HG03520 (cell line): ENCODE measurements around the gene DCP1B.
A peak's percentile ranks its signal among the peaks of the same experiment; 100 is the strongest.

Experiments
- ATAC-seq: cut with Tn5 transposase; IDR thresholded peaks from one replicate; pipeline ENCODE4 v1.9.1; 2021; ENCODE audit warnings: mild to moderate bottlenecking, moderate library complexity; ENCODE audit not compliant: unreplicated experiment

DCP1B gene

DNA sequence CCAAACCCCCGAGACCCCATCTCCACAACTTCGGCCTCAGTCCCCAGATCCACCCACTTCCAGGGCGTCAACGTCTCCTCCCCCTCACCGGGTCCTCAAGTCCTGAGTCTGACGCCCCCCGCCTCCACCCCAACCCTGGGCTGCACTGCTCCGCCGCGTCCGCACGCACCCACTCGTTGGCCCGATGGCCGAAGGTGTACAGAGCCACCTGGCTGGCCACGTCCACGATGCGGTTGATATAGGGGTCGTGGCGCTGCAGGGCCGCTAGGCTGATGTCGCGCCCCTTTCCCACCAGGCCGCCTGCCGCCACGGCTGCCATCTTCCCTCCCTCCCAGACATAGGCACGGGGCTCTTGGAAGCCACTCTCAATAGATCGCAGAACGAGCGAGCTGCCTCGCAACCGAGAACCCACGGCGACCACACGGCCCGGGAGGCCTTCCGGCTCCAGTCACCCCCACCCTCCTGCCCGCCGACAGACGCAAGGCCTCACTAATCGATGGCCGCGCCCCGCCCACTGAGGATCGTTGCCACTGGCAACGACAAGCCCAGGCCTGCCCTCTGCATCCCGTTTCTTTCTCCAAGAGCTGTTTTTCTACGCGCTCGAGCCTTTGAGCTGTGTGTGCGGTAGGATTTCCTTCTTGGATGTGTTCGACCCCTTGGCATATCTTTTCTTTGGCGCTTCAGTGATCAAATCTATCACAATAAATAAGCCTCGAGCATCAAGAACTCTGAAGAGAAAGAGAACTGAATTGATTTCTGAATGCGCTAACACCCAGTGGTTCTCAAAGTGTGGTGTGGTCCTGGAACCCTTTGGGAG lies at the start of gene DCP1B:
DCP1B (minus strand) TSS at position 345 of the 817 bp plus-strand sequence; CDS start at position 319, 26 bp downstream.
- peak; percentile 87 for ATAC-seq

DNA sequence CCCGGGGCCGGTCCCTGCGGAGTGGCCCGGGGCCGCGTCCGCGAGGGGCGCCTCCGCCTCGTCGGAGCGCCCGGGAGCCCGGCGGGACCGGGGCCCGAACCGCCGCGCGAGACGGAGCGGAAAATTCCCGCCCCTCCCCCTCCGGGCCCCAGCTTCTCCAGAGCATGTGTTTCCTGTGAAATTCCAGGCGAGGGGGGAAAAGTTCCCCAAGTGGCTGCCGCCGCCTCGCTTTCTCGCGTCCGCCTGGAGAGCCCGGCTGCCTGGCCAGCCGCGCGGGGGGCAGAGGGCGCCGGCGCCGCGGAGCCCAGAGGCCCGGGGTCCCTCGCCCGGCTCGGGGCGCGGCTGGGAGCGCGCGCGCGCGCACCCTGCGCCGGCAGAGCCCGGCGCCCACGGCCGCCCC lies 49.4 kb upstream of the DCP1B start:
- no peak for ATAC-seq

- ATAC-seq, result no peak
These were observed 48.8 kb upstream of the DCP1B start, which contains the start of gene CACNA1C for GRCh38 chr12:2052826-2053678. Gene CACNA1C (plus strand): TSS chr12:2052987. CDS start chr12:2053563, 576 bp downstream.

DNA sequence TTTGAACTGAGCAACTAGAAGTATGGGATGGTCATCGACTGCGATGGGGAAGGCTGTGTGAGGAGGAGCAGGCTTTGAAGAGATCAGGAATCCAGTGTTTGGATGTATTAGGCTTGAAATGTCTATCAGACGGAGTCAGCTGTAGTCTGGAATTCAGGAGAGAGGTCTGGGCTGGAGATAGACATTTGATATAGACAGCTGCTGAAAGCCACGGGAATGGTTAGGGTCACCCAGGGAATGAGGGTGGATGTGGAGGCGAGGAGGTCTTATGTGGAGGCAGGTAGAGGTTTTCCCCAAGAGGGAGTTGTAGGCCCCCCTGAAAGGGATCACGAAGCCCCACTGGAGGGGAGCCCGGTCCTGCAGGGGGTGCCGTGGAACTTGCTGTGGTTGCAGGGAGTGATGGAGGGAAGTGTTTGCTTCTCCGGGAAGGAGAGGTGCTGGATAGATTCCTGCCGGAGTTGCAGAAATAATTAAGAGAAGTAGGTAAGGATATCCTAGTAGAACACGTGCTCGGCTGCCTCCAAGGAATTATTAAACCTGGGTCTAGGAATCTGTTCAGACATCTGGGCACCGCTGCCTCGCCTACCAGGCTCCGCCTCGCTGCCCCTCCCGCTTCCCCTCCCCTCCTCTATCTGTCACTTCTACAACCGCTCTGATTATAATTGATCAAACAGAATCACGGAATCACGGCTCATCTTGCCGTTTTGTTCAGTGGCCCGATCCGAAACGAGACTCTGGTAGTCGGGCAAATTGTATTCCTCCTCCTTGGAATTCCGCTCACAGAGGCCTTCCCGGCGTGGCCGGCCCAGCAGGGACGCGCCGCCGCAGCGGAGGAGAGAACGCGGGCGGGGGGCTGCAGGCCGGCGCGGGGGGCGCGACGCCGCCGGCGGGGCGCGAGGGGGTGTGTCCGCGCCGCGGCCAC lies 47.7 kb upstream of the DCP1B start:
- no peak for ATAC-seq

DNA sequence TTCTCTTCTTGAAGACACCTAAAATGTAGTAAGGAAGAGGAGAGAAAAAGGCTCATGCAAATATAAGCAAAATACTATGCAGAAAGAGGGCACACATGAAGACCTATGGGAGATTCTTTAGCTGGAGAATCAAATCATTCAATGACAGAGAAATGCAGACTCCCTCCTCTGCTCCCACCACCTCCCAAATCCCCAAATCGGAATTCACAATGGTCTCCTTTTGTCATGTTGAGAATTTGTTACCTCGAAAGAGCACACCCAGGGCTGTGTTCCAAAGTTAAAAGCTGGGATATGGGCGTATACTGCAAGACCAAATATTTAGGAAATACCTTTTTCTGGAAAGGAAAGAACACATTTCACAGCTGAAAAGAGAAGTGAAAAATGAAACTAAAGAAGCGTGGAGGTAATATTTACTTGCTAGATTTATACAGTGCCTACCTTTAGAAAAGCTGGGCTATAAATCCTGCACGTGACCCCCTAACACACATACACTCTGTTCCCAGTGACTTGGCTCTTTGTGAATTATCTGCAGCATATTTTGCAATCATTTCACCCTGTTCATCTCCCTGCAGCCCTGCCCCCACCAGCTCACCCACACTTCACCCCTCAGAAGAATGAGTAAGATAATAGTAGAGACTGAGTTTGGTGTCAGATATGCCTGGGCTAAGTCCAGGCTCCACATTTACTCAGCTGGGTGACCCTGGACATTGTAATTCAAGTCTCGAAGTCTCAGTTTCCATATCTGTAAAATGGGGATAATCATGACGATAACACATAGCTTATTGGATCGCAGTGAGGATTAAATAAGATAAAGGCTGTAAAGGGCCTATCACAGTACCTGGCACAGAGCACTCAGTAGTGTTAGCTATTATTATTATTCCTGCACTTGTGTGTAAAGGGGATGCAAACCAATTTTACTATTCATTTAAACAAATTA lies 45.6 kb upstream of the DCP1B start:
- ATAC-seq, result no peak

- ATAC-seq, result no peak
These were observed 43.5 kb upstream of the DCP1B start for GRCh38 chr12:2047752-2048151.

DNA sequence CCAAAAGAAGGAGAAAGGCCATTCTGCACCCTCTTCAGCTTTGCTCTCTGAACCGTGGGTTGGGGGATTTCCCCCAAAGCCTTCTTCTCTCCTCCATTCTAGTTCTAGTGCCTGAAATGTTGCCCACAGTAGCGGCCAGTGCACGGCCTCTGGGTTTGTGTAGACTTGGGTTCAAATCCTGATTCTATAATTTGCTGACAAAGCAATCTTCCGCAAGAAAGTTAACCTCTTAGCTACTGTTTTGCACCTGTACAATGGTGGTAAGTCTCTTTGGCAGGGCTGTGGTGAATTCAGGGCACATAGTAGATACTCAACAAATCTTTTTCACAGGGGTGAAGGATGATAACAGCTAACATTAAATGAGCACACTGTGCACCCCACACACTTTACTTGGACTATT lies 42.7 kb upstream of the DCP1B start:
- no peak for ATAC-seq

- no peak for ATAC-seq
These were observed 39.9 kb upstream of the DCP1B start for GRCh38 chr12:2044165-2044564.

DNA sequence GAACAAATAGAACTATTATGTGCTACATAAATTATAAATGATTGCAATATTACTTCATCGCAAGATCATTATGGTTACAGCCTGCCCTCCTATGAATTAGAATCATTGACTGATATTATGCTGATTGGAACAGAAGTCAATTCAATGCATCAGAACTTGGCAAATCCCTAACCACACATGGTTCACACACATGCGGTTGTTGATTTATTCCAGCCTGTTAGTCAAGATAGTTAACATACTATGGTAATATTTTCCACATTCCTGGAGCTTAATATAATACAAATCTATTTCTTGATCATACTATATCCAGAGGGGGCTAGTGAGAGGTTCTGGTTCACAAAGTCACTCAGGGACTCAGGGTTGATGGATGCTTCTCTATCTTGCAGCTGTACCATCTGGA lies 38.8 kb upstream of the DCP1B start:
- ATAC-seq, result no peak

GRCh38 chr12:2039034-2039433 lies 34.8 kb upstream of the DCP1B start:
- no peak for ATAC-seq

- ATAC-seq, result no peak
These were observed 31.3 kb upstream of the DCP1B start for GRCh38 chr12:2035431-2036055.

GRCh38 chr12:2034633-2035430 lies 30.6 kb upstream of the DCP1B start:
- no peak for ATAC-seq

DNA sequence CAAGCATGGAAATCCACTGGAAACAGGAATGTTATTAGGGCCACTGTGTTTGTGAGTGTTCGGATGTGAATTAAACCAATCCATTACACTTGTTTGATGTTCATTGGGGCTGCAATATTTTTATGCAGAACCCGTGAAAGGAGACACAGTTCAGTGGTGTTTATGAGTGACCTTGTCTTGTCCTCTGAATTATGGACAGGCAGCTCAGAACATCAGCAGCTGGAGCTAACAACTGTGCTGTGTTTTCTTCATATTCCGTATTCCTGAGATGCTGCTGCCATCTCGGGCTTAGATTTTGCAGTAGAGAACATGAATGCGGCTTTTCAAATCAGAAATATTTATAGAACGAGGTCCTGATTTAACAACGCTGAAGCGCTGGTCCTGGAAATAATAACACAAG lies 28.2 kb upstream of the DCP1B start:
- no peak for ATAC-seq

DNA sequence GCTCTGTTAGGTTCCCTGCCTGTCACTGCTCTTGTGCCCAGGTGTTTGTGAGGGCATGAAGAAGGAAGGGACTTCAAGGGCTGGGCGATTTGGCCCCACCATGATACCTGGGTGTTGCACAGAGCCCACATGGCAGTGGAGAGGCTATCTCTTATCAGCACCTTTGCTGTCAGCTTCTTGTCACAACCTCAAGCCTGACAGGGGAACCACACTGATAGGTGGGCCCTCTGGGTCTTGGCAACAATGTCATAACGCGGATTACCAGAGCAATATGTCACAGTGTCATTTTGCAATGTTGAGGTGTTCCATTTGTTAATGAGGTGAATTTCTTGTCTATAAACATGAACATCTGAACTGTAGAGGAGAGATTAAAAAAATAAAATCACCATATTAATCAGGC lies 25.6 kb upstream of the DCP1B start:
- no peak for ATAC-seq

DNA sequence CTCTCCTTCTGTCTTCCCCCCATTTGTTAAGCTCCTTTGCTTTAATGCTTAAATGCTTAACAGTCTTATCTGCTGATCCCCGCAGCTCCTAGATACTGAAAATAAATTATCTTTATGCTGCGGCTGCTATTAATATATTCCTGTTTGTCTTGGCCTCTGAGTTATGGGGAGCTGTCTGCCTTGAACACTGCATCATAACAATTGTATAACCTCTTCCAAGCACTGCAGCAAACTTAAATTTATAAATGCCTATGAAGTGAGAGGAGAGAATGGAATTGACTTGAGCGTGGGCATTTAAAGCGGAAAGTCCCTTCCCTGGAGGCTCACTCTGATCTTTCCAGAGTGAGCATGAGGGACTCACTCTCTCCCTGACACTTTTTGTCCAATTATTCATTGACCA lies 23.1 kb upstream of the DCP1B start:
- ATAC-seq, result no peak

GRCh38 chr12:2023365-2023764 lies 19.1 kb upstream of the DCP1B start:
- ATAC-seq, result no peak

DNA sequence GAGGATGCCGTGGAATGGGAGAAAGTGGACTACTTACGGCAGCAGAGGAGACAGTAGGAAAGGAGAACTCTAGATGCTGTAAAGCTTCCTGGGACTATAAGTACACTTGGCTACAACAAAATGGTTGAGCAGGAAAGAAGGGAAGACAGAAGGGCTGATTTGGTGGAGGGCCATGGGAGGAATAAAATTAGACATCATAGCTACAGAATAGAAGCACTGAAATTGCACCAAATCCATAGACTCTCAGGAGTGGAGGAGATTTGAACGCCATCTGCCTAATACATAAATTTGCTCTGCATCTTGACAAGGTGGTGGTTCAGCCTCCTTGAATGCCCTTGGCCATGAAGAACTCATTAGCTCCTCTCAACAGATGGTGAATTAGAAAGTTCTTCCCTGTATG lies 16.3 kb upstream of the DCP1B start:
- ATAC-seq, result no peak

GRCh38 chr12:2019126-2019525 lies 14.9 kb upstream of the DCP1B start:
- ATAC-seq, result no peak

- ATAC-seq, result no peak
These were observed 14.1 kb upstream of the DCP1B start for GRCh38 chr12:2018391-2018790.
